OCI-LY3 (cell line): ENCODE data around the gene MAPT.

ENCODE experiments used
- H2AFZ ChIP-seq: fragments of 200-600, 300-600 bp; shearing (Covaris generic); 2 replicates; pipeline ENCODE4 v1.6.0; 2014; ENCODE audit warnings: antibody characterized with exemption, low read depth, low read length
- H3K27ac ChIP-seq: fragments of 200-600, 300-600 bp; sonication (generic); 2 replicates; pipeline ENCODE4 v1.5.1; 2014; ENCODE audit warnings: mild to moderate bottlenecking, low read length, moderate library complexity, mixed read lengths
- H3K27me3 ChIP-seq: fragments of 200-600, 300-600 bp; sonication (generic); 2 replicates; pipeline ENCODE4 v1.6.1; 2014; ENCODE audit warnings: low read depth, low read length, mixed read lengths
- H3K36me3 ChIP-seq: fragments of 200-600, 300-600 bp; sonication (generic); replicated peaks from 2 replicates; pipeline ENCODE3; 2014; ENCODE audit warnings: low read depth, low read length, mixed read lengths
- H3K4me1 ChIP-seq: fragments of 300-600, 200-600 bp; sonication (generic); 2 replicates; pipeline ENCODE4 v1.6.1; 2014; ENCODE audit warnings: low read length, mixed read lengths
- H3K4me2 ChIP-seq: fragments of 200-600, 300-600 bp; sonication (generic); 2 replicates; pipeline ENCODE4 v1.6.1; 2014; ENCODE audit warnings: low read length, mixed read lengths
- H3K4me3 ChIP-seq: fragments of 300-600, 200-600 bp; sonication (generic); 2 replicates; pipeline ENCODE4 v1.5.1; 2014; ENCODE audit warnings: antibody characterized with exemption, mild to moderate bottlenecking, low read length, moderate library complexity
- H3K79me2 ChIP-seq: fragments of 300-600, 200-600 bp; shearing (Covaris generic); 2 replicates; pipeline ENCODE4 v1.6.1; 2014; ENCODE audit warnings: mild to moderate bottlenecking, low read length, mixed read lengths
- H3K9ac ChIP-seq: fragments of 300-600, 200-600 bp; shearing (Covaris generic); 2 replicates; pipeline ENCODE4 v1.6.0; 2014; ENCODE audit warnings: mild to moderate bottlenecking, low read length, moderate library complexity
- H3K9me3 ChIP-seq: fragments of 200-600, 300-600 bp; shearing (Covaris generic); 2 replicates; pipeline ENCODE4 v1.6.1; 2014; ENCODE audit warnings: low read length, mixed read lengths; ENCODE audit not compliant: insufficient read depth
- H4K20me1 ChIP-seq: fragments of 200-600, 300-600 bp; sonication (generic); 2 replicates; pipeline ENCODE4 v1.6.1; 2016; ENCODE audit warnings: low read length, mixed read lengths; ENCODE audit not compliant: insufficient read depth
- EZH2phosphoT487 ChIP-seq: fragments of 200-600 bp; shearing (Covaris generic); IDR thresholded peaks from 2 replicates; pipeline ENCODE4 v1.6.1; 2018; ENCODE audit warnings: antibody characterized with exemption, mixed run types, low read depth
- TF ChIP-seq, protein P1 (sequence below): fragments of 200-600, 300-600 bp; sonication (generic); IDR thresholded peaks from 2 replicates; pipeline ENCODE4 v1.5.1; 2014; ENCODE audit warnings: antibody characterized with exemption, low read length, low read depth

The MAPT gene

DNA sequence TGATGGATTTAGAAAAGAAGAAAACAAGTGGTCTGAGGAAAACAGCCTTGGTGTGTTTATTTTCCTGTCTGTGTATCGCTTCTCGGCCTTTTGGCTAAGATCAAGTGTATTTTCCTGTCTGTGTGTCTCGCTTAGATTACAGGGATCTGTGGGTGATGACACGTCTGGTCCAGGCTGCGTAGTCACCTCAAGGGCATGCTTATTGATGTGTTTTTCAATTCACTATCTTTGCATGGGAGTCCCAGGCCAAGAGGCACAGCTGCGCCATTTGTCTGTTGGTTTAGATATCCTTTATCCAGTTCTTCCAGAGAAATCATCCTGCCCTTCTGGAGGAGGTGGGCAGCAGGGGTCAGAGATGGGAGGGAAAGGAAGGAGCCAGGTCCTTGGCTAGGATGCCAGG, 57.6 kb downstream of the MAPT start:
- peaks cover 25% of the 10 kb centered on the region for H3K27me3 ChIP-seq
- H3K4me3 ChIP-seq = no peak overlapping the region
- no peaks in the 10 kb centered on the region for H4K20me1 ChIP-seq
- H3K27ac ChIP-seq = no peak overlapping the region
- no peak overlapping the region for H3K9ac ChIP-seq
- no peak overlapping the region for H3K4me2 ChIP-seq
- no peaks in the 10 kb centered on the region for H3K9me3 ChIP-seq
- no peak overlapping the region for H2AFZ ChIP-seq
- H3K4me1 ChIP-seq = peaks cover 7% of the 10 kb centered on the region
- no peak for TF ChIP-seq EZH2phosphoT487
- TF ChIP-seq, protein P1, sequence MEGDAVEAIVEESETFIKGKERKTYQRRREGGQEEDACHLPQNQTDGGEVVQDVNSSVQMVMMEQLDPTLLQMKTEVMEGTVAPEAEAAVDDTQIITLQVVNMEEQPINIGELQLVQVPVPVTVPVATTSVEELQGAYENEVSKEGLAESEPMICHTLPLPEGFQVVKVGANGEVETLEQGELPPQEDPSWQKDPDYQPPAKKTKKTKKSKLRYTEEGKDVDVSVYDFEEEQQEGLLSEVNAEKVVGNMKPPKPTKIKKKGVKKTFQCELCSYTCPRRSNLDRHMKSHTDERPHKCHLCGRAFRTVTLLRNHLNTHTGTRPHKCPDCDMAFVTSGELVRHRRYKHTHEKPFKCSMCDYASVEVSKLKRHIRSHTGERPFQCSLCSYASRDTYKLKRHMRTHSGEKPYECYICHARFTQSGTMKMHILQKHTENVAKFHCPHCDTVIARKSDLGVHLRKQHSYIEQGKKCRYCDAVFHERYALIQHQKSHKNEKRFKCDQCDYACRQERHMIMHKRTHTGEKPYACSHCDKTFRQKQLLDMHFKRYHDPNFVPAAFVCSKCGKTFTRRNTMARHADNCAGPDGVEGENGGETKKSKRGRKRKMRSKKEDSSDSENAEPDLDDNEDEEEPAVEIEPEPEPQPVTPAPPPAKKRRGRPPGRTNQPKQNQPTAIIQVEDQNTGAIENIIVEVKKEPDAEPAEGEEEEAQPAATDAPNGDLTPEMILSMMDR = no peak
- no peaks in the 10 kb centered on the region for H3K79me2 ChIP-seq
- no peaks in the 10 kb centered on the region for H3K36me3 ChIP-seq

DNA sequence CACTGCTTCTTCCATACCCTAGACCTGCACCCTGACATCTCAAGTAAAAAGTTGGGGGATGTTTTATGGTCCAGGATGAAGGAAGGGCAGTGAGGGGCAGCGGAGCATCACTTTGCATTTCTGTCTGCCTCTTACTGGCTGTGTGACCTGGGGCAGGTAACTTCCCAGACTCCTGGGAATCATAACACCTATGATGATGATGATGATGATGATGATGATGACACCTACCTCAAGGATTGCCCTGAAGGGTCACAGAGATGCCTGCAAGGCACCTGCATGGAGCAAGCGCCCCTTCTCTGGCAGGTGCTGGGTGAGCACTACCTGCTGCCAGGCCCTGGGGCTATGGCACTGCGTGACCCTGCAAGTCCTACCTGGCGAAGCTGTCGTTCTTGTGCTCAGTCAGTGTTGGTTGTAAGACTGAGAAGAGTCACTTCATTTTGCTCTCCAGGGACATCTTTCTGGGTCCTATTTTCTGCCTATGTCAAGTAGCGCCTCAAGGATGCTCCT, 58.5 kb downstream of the MAPT start:
- Histone ChIP-seq H3K27ac (no peak overlapping the region), H3K9ac (no peak overlapping the region), H3K36me3 (no peaks in the 10 kb centered on the region), H3K4me2 (no peak overlapping the region), H3K9me3 (no peaks in the 10 kb centered on the region), H3K4me3 (no peak overlapping the region), H4K20me1 (no peaks in the 10 kb centered on the region), H2AFZ (no peak overlapping the region), H3K4me1 (peaks cover 7% of the 10 kb centered on the region), H3K79me2 (no peaks in the 10 kb centered on the region), H3K27me3 (peaks cover 25% of the 10 kb centered on the region)
- TF ChIP-seq EZH2phosphoT487 = no peak
- TF ChIP-seq, protein P1 = no peak

DNA sequence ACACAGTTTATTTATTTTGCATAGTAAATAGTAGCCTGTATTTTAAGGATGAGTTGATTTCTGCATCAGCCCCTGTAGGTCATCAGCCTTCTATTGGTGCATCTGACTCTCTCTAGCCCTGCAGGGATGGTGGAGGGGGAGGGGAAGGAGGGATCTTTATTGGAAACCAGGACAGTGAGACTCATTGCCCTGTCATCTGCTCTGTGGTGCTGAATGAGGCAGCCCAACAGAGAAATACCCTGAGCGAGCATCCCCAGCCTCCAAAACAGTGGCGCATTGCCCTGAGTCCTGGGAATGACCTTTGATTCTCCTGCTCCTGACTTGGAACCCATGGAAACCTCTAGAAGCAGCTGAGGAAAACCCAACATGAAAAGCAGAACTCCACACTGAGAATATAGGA, 59.2 kb downstream of the MAPT start:
- Histone ChIP-seq H3K27me3 (peaks cover 25% of the 10 kb centered on the region), H3K4me1 (peaks cover 7% of the 10 kb centered on the region), H3K9me3 (no peaks in the 10 kb centered on the region), H3K4me2 (no peak overlapping the region), H3K27ac (no peak overlapping the region), H4K20me1 (no peaks in the 10 kb centered on the region), H3K9ac (no peak overlapping the region), H3K36me3 (no peaks in the 10 kb centered on the region), H2AFZ (no peak overlapping the region), H3K79me2 (no peaks in the 10 kb centered on the region), H3K4me3 (no peak overlapping the region)
- TF ChIP-seq, protein P1 = no peak
- no peak for TF ChIP-seq EZH2phosphoT487

DNA sequence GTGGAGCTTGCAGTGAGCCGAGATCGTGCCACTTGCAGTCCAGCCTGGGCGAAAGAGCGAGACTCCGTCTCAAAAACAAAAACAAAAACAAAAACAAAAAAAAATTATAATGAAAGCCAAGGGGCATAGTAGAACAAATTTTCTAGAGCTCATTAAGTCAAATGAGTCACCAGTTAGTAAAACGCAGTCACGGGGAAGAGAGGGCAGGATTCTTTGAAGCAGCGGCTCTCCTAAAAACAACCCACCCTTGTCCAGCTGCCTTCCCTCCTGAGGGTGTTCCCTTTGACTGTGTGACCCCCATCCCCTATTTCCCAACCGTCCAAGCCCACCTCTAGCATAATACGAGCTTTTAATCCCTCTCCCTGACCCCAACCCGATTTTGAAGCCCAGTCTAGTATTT, 60.6 kb downstream of the MAPT start:
- TF ChIP-seq, protein P1 = no peak
- TF ChIP-seq EZH2phosphoT487 = no peak
- Histone ChIP-seq H3K4me3 (no peak overlapping the region), H3K9ac (no peak overlapping the region), H3K4me1 (no peaks in the 10 kb centered on the region), H3K9me3 (no peaks in the 10 kb centered on the region), H3K36me3 (no peaks in the 10 kb centered on the region), H3K27me3 (peaks cover 18% of the 10 kb centered on the region), H2AFZ (no peak overlapping the region), H4K20me1 (no peaks in the 10 kb centered on the region), H3K27ac (no peak overlapping the region), H3K4me2 (no peak overlapping the region), H3K79me2 (no peaks in the 10 kb centered on the region)
